CD4-positive, alpha-beta T cell treated with Interleukin-15 for 1 hour (primary cell): ENCODE results near the gene ACP6.

ENCODE experiments used
- DNase-seq: peaks from one replicate; pipeline ENCODE4 v3.0.0-alpha.2; 2020

Gene ACP6

GRCh38 chr1:147648933-147649332, 21.4 kb downstream of the ACP6 start:
- no peak for DNase-seq

- peak; percentile 23 for DNase-seq
Measured at GRCh38 chr1:147647796-147648633, 22.3 kb downstream of the ACP6 start.

- no peak for DNase-seq
Measured at GRCh38 chr1:147643974-147644373, 26.4 kb downstream of the ACP6 start.

GRCh38 chr1:147641695-147642592, 28.4 kb downstream of the ACP6 start:
- DNase-seq, result peak; percentile 49

- no peak for DNase-seq
Measured at GRCh38 chr1:147641291-147641690, 29.0 kb downstream of the ACP6 start.

GRCh38 chr1:147640553-147641165, 29.7 kb downstream of the ACP6 start:
- peak; percentile 80 for DNase-seq

GRCh38 chr1:147636314-147636713, 34.0 kb downstream of the ACP6 start:
- DNase-seq, result no peak

GRCh38 chr1:147635342-147635741, 35.0 kb downstream of the ACP6 start:
- no peak for DNase-seq

GRCh38 chr1:147634645-147635044, 35.7 kb downstream of the ACP6 start:
- no peak for DNase-seq

- DNase-seq, result no peak
Measured at GRCh38 chr1:147633759-147634158, 36.6 kb downstream of the ACP6 start.

- no peak for DNase-seq
Measured at GRCh38 chr1:147631839-147632238, 38.5 kb downstream of the ACP6 start.

GRCh38 chr1:147630447-147630846, 39.9 kb downstream of the ACP6 start:
- no peak for DNase-seq

GRCh38 chr1:147630022-147630421, 40.3 kb downstream of the ACP6 start:
- no peak for DNase-seq

GRCh38 chr1:147628441-147628840, 41.9 kb downstream of the ACP6 start:
- DNase-seq, result no peak

- peak; percentile 50 for DNase-seq
Measured at GRCh38 chr1:147627435-147628110, 42.8 kb downstream of the ACP6 start.

- DNase-seq, result no peak
Measured at GRCh38 chr1:147626739-147627138, 43.6 kb downstream of the ACP6 start.

GRCh38 chr1:147626291-147626690, 44.0 kb downstream of the ACP6 start:
- no peak for DNase-seq

GRCh38 chr1:147625362-147625995, 44.8 kb downstream of the ACP6 start:
- no peak for DNase-seq

GRCh38 chr1:147624529-147624928, 45.8 kb downstream of the ACP6 start:
- DNase-seq, result no peak

GRCh38 chr1:147624011-147624410, 46.3 kb downstream of the ACP6 start:
- DNase-seq, result no peak

- DNase-seq, result no peak
Measured at GRCh38 chr1:147622731-147623130, 47.6 kb downstream of the ACP6 start.

- DNase-seq, result no peak
Measured at GRCh38 chr1:147620543-147620942, 49.8 kb downstream of the ACP6 start.
